GM19395 (cell line): Measurements from ENCODE around the gene EYS.
A peak's percentile ranks its signal among the peaks of the same experiment; 100 is the strongest.
"Not testable (repeated sequence)": the region's sequence is repeated elsewhere in the genome, so short reads cannot be mapped to it uniquely, and the experiment has no call there.

Experiments
- ATAC-seq: cut with Tn5 transposase; IDR thresholded peaks from one replicate; pipeline ENCODE4 v1.9.1; 2021; ENCODE audit warnings: mild to moderate bottlenecking, moderate library complexity; ENCODE audit not compliant: unreplicated experiment

The EYS gene

GRCh38 chr6:64090352-64090751 lies 1616.7 kb downstream of the EYS start:
- no peak for ATAC-seq

GRCh38 chr6:64085126-64085525 lies 1621.9 kb downstream of the EYS start:
- no peak for ATAC-seq

DNA sequence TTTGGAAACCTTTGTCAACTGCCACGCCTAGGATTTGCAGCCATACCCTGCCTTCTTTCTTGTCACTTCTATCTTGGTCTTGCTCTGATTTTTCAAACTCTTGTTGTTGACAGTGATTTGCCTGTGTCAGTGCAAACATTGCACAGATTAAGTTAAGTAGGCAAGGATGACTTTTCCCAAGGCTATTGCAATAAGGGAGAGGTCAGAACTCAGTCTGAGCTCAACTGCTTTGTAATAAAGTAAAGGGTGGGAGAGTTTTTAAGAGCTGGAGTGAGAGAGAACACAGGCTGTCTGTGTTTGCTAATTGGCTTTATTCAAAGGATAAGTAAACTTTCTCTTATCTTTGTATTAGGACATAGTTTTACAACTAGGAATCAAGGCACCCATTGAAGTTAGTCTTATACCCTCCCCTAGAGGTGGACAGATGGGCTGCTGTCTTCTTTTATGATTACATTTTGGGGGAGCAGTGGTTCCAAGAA lies 1622.8 kb downstream of the EYS start:
- no peak for ATAC-seq

- ATAC-seq: peak; percentile 75
These were observed 1623.8 kb downstream of the EYS start for GRCh38 chr6:64083261-64083660.

DNA sequence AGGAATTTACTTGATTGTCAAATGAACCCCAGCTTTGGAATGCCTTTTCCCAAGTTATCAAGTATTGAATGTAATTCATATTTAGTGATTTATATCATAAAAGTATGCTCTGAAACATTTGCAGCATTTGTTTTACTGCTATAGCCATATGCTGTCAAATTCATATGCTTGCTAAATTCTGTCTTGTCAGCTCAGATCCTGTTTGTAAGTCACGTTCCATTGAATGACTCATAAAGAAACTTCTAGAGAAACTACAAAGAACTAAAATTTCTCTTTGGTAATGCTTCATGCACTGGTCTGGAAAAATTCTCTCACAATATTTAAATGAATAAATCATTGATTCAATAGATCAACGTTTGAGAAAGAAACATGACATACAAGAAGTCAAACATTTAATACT lies 1625.6 kb downstream of the EYS start:
- no peak for ATAC-seq

- no peak for ATAC-seq
These were observed 1632.0 kb downstream of the EYS start for GRCh38 chr6:64074981-64075380.

- ATAC-seq: no peak
These were observed 1634.3 kb downstream of the EYS start for GRCh38 chr6:64072686-64073085.

DNA sequence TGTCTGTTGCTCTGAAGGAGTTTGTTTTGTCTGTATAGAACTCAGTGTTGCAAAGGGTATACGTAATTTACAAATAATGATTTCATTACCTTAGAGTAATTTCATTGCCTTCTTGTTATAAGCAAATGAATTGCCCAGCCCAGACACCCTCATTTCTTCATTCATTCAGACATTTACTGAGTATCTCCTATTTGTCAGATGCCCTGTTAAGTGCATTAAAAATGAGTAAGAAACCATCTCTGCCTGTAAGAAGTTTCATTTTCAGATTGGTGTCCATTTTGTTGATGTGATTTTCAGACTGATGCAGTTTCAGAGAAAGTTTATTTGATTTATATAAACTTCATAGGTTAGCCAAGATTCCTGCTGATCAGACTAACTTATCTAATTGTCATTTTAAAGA lies 1642.1 kb downstream of the EYS start:
- ATAC-seq: no peak

DNA sequence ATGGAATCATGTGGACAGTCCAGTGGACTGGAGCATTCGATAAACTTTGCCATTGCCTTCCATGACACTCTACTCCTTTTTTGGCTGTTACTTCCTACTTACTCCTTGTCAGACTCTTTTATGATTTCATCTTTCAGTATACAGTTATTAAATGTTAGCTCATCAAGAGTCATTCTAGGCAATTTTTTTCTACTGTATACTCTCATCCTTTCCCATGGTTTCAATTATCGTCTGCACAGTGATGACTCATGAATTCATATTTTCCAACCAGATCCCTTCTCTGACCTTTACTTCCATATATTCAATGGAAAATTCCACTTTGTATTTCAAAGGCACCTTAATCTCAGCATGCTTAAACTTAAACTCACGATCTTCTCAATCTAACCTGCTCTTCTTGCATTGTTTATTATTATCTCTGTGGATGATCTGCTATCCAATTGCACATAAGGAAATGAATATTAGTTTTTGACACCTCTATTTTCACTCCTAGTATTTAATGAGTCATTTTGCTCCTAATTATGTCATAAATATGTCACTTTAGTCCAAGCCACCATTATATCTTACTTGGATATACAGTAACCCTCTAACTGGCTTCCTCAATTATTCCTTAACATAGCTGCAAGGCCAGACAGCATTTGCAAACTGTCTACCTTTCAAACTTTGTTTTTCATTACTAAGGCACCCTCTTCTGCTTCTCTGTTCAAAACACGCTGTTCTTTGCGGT lies 1643.9 kb downstream of the EYS start:
- no peak for ATAC-seq

DNA sequence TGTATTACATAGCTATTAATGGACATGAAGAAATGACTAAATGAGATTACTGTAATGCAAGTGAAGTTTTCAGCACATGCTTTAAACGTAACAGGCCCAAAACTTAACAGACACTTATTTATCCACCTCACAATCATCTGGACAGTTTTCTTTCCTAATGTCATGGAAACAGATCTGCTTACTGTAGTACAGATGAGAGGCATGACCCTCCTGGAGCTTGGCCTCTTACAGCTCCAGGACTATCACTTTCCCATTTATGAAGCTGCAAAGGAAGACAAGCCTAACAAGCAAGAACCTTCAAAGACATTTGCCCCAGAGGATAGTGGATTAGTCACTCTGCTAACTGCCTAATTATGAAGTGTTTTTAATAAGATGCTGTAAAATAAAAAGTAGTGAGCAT lies 1652.2 kb downstream of the EYS start:
- no peak for ATAC-seq

GRCh38 chr6:64050590-64050989 lies 1656.4 kb downstream of the EYS start:
- ATAC-seq: no peak

GRCh38 chr6:64049736-64050135 lies 1657.3 kb downstream of the EYS start:
- no peak for ATAC-seq

DNA sequence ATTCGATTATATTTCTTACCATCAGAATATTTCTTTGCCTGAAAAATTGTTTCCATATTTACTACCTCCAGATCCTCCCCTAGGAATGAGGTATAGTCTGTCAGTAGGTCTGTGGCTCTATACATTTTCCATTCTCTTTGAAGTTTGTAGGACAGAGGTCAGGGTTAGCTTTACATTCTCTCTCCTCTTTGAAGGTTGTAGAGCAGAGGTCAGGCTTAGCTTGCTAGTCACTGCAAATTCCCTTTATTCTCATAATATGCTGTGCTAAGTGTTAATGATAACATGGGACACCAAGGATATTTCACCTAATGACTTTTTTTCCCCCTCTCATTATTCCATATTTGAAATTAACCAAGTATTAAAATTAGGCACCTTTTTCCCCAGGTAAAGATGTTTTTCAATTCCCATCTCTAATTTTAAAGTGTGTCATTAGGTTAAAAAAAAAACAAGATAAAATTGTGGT lies 1660.2 kb downstream of the EYS start:
- ATAC-seq: no peak

GRCh38 chr6:64041373-64041772 lies 1665.7 kb downstream of the EYS start:
- no peak for ATAC-seq

GRCh38 chr6:64040113-64040512 lies 1666.9 kb downstream of the EYS start:
- no peak for ATAC-seq

DNA sequence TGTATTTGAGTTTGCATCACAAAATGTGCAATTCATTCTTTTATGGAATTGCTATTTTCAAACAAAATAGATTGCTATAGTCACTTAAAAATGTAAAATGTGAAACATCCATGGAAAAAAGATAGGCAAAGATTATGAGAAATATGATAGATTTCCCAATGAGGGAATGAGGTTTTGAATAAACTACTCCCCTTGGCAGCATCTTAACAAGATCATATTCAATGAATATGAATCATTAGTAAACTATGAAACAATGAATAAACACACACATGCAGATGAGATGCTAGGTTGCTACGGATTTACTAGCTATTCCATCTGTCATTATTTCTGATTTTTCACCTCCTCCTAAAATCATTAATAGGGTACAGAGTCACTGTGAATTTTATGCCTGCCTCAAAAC lies 1669.6 kb downstream of the EYS start:
- ATAC-seq: no peak

DNA sequence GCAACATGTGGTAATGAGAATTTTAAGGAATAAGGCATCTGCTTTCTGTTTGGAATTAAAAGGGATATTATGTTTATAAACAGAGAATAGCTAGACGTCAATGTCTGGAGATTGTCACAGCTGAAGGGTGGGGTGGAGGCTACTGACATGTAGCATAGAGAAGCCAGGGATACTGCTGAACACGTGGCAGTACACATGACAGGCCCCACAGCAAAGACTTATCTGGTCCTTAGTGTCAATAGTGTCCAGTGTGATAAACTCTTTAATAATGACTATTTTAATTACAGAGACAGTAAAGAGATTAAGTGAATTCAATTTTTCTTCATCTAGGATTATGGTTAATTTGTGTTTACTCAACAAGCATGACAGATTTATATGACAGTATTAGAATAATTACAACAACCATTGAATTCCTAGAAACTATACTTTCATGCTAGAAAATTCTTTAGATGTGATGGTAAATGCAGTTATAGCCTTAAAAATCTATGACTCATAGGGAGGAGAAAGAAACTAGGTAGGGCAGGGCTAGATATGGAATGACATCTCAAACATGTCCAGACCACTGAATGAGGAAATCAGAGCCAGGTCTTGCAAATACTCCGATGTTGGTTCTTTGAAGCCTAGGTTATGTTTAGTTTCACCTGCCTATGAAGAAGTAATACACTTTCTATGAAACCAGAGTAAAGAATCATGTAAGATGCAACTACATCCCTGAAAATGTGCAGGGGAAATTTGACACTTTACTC lies 1671.9 kb downstream of the EYS start:
- no peak for ATAC-seq

DNA sequence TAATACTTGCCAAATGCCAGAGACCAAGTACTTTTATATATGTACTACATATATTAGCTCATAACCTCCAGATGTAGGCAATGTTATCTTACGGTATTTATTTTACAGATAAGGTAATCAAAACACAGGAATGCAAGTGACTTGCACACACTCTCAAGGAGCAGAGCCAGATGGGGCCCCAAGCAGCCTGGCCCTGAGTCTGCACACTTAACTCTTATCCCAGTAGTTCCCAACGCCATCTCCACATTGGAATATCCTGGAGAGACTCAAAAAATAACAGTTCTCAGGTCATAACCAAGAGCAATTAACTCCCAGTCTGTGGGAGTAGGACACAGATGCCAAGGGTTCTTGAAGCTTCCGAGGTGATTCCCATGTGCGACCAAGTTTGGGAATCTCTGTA lies 1672.7 kb downstream of the EYS start:
- no peak for ATAC-seq

DNA sequence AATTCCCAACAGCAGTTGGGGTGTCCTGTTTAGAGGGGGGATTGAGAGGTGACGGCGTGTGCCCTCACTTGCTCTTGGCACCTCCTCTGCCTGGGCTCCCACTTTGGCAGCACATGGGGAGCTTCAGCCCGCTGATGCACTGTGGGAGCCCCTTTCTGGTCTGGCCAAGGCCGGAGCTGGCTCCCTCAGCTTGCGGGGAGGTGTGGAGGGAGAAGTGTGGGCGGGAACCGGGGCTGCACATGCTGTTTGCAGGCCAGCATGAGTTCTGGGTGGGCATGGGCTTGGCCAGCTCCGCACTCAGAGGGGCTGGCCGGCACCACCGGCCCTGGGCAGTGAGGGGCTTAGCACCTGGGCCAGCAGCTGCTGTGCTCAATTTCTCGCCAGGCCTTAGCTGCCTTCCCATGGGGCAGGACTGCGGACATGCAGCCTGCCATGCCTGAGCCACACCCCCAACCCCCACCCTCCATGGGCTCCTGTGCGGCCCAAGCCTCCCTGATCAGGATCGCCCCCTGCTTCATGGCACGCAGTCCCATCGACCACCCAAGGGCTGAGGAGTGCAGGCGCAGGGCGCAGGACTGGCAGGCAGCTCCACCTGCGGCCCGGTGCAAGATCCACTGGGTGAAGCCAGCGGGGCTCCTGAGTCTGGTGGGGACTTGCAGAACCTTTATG lies 1675.9 kb downstream of the EYS start:
- not testable (repeated sequence) for ATAC-seq

GRCh38 chr6:64023693-64024092 lies 1683.3 kb downstream of the EYS start:
- no peak for ATAC-seq

GRCh38 chr6:64014595-64014994 lies 1692.4 kb downstream of the EYS start:
- ATAC-seq: no peak

DNA sequence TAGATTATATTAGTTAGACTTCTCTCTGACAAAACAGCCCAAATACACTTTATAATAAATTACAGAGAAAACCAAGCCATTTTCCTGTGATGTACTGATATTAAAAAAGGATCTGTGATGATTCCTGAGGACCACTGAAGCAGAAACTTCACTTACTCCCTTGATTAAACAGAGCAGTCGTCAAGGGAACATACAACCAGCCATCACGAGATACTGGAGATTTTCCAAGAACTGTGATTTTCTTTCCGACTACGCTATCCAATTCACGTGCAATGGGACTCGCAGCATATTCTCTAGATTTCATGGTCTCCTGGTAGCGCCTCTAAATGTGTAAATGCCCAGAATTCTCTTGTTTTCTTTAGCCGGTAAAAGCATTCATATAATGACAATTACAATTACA lies 1694.0 kb downstream of the EYS start:
- no peak for ATAC-seq
